ENCODE measurements around the gene CFAP45. TPM values are rescaled to one million over a fixed set of nuclear protein-coding genes. Genes with fewer than 3 reads are reported as not detected.

CFAP45 gene
- total RNA-seq, 1 experiment from 2014 or later, result not detected

DNA sequence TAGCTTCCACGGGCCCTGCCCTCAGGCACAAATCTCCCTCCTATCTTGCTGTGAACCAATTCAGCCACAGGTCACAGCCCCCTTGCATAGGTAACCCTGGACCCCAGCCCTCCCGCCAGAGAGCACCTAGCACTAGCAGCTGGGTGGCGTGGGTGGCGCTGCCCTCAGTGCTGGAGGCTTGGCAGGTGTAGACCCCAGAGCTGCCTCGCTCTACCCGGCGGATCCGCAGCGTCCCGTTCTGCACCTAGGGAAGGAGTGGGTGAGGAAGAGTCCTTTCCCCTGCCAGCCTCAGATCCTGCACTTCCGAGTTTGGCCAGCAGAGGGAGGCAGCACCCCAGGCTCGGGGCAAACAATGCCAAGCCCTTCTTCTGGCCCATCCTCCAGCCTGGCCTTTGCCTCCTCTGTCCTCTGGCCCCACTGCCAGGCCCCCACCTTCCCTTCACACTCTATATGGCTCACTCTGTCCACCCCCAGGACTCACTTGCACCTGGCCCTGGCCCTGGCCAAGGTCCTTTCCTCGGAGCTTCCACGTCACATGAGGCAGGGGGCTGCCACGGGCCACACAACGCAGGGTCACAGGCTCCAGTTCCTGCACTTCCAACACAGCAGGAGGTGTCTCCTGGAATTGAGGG, 36.4 kb upstream of the CFAP45 start:
- DNase-seq (ENCODE audit: low spot score), result peak; percentile 88

DNA sequence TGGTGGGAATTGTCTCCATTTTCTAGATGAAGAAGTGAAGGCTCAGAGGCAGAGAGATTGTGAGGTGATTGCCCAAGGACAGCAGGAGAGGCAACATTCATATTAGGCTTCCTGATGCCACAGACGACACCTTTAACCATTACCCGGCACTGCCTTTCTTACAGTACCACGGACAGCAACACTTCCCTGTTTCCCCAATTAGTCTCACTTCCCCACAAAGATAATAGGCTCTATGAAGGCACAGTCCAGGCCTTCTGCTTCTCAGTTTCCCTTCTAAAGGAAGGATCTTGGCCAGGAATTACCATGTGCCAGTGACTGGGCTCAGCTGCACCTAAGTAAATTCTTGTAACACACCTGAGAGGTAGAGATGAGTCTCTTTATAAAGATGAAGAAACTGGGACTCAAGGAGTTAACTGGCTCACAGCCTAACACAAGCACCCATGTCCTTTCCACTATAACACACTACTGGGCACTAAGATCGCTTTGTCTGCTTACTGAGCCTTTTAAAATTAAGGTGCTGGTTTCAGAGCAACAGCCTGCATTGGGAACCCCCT, 35.8 kb upstream of the CFAP45 start:
- peak; percentile 23 for DNase-seq (ENCODE audit: low spot score)

DNA sequence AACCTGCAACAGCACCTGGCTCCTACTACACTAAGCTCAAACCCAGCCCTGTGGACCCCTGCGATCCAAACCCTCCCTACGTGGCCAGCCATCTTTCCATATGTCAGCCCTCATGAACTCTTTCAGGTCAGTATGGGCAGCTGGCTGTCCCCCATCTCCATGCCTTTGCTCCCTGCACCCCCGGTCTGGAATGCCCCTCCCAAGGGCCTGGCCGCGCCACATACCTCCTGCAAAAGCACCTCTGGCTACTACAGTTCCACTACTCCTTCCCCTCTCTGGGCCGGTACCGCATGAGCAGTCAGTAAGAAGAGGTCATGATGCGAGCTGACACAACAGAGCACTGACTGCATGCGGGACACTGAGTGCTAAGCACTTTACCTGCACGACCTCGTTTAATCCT, 35.3 kb upstream of the CFAP45 start:
- DNase-seq (ENCODE audit: low spot score), result no peak

DNA sequence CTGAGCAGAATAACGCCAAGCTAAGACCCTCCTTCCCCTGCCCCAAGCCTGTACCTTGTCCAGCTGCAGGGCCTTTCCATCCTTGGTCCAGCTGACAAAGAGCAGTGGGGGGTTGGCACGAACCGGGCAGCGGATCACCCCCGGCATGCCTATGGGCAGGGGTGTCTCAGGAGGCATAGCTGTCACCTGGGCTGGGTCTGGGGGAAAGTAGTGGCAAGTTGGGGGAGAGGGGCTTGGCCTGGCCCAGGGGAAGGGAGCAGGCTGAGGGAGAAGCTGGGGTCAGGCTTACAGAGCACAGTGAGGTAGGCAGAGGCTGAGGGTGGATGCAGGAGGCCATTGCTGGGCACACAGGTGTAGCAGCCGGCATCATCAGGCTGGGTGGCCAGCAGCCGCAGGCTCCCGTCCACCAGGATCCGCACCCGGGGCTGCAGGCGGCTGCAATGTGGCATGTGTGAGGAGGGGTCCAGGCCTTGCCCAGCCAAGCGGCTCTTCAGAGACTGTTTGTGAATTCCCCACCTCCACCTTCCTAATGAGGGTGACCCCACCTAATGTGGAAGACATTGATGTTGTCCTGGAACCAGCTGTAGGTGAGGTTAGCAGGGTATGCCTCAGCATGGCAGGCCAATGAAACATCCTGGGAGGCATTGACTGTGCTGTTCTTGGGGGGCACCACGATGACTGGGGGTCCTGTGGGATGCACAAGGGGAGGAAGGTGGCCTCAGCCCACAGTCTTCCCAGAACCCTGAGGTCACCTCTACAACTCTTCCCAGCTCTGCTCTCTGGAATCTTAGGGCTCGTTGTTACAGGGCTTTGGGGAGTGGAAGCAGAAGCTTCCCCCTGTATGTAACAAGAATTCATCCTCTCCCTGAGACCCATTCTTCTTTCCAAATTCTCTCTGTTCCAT, 34.4 kb upstream of the CFAP45 start:
- DNase-seq (ENCODE audit: low spot score), result no peak

DNA sequence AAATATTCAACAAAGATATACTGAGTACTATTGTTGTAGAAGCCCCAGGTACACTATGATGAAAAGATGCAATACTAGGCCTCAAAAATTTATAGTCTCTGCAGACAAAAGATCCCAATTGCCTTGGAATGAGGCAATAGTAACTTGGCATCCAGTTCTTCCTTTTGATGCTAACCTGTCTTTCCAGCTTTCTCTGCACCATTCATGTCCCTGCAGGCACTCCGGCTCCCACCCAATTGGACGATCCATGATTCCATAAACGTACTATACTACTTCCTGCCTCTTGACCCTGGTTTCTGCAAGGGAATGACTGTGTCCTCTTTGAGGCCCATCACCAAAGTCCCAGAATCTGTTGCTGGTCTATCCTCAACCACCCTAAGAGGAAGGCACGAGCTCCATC, 33.4 kb upstream of the CFAP45 start:
- DNase-seq (ENCODE audit: low spot score), result no peak

DNA sequence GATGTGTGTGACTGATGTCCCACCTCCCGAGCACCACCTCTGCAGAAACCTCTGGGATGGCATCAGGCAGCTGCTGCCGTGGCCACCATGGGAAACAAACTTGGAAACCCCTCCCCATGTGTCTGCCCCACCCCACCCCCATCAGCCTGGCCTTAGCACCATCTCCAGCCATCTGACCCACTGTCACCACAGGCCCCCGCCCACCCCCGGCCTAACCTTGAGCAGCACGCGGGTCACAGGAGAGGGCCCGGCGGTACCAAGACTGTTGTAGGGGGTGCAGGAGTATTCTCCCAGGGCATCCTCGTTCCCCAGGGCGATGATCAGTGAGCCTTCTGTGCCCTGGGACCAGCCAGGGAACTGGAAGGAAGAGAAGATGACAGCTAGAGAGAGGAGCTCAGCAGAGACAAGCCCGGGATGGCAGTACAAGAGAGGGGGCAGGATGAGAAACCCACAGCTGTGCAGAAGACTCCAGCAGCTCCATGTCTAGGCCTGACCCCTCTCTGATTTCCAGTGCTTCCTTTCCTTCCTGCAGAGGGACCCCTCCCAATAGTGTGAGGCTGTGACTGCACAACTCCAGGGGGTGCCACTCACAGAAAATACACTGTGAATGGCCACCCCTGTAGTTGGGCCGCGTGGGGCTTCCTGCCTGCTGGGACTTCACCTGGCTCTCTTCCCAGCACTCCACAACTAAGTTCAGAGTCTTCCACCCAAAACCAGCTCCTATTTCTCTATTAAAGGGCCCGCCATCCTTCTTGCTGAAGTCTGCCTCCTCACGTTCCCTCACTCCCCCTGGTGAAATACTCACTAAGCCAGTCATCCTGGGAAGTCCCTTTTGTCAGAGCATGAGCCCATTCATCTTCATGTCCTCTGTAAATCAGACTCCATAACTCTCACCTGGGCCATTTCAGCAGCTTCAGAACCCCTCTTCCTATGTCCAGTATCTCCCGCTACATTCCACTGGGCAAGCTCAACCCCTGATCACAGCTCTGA, 32.6 kb upstream of the CFAP45 start:
- DNase-seq (ENCODE audit: low spot score), result no peak

DNA sequence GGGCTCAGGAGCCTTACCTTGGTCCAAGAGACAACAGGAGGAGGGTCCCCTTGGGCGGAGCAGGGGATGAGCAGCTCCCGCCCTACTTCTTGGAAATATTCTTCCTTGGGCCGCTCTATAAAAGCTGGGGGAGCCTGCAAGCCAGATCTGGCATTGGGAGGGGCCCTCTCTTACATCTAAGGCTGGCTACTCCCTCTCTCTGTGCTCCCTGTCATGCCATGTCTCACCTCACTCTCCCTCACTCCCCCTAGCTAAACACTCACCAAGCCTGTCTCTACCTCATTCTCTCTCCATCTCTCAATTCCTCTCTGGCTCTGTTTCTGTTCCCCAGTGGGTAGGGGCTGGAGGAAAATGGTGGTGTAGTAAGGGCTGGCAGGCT, 31.8 kb upstream of the CFAP45 start:
- no peak for DNase-seq (ENCODE audit: low spot score)

DNA sequence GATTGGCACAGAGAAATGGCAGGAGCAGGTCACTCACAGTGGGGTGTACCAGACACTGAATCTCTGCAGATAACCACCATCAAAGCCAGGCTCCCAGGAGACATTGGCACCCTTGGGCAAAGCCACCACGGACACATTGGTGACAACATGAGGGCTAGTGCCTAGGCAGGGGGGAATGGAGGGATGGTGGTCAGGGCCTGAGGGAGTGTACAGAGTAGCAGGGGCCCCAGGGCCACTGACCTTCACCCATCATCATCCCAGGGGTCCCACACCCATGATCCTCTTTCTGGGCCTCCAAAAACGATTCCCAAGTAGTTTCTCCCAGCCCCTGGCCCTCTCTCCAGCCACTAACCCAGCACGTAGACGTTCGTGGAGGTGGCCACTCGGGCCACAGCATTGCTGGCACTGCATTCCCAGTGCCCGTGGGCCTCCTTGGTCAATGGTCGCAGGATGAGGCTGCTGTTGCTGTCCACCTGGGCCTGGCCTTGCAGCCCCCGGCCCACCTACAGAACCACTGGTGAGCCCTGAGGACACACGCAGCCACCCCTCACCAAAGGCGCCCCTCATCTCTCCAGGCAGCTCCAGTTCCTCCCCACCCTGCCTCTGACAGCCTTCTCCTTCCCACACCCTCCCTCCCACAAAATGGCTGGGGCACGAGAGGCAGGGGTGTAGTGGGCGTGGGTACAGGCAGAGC, 31.3 kb upstream of the CFAP45 start:
- DNase-seq (ENCODE audit: low spot score), result no peak

DNA sequence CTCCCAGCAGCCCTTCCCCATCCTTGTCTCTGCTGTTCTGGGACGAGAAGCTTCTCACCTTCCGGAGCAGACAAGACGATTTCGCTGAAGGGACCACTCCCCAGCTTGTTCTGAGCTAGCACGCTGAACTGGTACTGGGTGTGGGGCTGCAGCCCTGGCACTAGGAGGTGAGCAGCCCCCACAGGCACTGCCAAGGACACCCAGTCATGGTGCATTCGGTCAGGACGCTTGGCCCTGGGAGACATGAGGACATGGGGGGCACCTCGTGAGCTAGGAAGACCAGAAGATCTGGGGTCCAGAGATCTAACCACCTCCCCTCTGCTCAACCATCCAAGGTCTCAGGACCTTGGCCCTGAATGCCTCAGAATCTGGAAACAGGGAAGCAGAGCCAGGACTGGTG, 30.7 kb upstream of the CFAP45 start:
- no peak for DNase-seq (ENCODE audit: low spot score)

DNA sequence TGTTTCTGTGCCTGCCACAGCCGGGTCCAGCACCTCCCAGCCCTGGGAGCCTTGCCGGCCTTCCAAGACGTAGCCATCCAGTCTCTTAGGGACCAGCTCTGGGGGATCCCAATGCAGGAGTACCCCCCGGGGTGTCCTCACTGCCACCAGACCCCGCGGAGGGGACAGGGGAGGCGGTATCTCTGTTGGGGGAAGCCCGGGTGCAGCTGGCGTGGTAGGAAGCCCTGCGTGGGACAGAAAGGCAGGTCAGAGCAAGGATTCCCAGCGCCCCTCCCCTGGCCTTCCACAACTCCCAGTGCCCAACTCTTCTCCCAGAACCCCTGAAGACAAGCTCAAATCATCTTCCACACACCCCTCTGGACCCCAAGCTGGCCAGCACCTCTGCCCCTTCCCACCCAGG, 30.3 kb upstream of the CFAP45 start:
- DNase-seq (ENCODE audit: low spot score), result no peak

DNA sequence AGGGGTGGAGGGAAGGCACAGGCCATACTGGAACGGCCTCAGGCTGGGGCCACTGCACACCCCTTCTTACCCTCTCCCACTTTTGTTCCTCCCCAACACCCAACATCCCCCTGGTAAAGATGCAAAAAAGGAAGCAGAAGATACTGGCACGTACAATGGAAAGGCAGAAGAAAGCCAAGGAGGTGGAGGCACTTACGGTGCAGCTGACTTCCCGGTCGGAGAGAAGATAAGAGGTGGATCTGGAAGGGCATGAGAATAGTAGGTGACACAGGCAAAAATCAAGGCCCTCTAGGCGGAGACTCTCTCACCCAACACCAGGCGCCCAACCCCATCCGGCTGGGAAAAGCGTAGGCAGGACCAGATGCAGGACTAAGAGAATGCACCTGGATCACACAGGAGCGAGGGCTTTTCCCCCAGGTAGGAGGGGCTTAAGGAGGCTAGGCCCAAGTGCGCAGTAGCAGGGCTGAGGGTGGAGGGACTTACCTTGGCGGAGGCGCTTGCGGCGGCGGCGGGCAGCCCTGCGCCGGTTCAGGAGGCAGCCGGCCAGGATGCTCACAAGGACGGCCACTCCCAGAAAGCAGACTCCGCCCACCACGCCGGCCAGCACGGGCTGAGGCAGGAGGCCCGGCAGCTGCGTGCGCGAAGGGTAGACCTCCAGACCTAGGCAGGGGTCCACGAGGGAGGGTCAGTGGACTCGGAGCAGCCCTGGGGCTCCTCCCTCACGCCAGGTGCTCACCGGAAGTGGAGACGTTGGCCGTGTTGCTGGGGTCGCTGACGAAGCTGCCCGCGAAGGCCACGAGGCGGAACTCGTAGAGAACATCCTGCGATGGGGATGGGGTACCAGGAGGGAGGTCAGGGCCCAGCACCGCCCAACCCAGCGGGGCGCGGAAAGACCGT, 29.4 kb upstream of the CFAP45 start:
- no peak for DNase-seq (ENCODE audit: low spot score)

DNA sequence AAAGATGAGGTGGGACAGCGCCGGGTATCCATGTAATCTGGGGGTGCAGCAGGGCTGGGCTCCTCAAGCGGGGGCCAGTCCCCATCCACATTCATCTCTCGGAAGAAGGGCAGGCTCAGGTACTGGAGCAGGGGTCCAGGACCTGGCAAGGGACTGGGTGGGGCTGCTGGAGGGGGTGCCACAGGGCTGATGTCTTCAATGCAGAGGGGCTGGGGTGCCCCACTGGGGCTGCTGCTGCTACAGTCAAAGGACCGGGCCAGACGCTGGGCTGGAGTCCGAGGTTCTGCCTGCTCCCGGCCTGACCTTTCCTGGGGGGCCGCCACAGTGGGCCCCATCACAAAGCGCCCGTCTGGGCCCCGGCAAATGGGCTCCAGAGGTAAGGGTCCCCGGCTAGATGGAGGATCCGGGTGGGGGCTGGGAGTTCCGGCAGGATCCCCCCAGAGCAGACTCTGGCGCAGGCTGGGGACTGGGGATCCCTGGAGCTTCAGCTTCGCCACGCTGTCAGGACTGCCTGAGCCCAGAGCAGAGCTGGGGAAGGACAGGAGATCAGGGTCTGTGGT, 28.6 kb upstream of the CFAP45 start:
- DNase-seq (ENCODE audit: low spot score), result no peak

DNA sequence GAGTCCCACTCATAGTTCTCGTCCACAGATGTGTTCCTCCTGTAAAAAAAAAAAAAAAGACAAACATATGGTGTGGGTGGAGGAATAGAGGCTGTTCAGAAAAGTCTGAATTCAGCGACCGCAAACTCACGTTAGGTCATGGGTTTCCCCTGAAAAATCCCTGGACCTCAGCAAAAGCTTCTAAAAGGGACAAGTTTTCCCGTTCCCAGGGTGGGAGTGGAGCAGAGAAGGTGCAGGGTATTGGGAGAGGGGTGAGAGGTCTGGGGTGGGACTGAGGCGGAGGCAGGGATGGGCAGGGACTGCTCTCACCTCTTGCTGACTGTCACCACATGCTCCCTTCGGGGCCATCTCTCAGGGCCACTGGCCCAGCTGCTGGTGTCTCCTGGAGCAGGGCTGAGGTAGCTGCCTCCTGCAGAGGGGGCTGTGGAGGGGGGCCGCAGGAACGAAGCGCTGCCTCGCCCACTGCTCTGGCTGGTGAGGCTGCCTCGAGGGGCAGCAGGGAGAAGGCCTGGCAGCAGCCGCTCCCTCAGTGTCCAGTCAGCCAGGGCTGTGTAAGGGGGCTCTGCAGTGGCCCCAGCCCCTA, 28.0 kb upstream of the CFAP45 start:
- no peak for DNase-seq (ENCODE audit: low spot score)

DNA sequence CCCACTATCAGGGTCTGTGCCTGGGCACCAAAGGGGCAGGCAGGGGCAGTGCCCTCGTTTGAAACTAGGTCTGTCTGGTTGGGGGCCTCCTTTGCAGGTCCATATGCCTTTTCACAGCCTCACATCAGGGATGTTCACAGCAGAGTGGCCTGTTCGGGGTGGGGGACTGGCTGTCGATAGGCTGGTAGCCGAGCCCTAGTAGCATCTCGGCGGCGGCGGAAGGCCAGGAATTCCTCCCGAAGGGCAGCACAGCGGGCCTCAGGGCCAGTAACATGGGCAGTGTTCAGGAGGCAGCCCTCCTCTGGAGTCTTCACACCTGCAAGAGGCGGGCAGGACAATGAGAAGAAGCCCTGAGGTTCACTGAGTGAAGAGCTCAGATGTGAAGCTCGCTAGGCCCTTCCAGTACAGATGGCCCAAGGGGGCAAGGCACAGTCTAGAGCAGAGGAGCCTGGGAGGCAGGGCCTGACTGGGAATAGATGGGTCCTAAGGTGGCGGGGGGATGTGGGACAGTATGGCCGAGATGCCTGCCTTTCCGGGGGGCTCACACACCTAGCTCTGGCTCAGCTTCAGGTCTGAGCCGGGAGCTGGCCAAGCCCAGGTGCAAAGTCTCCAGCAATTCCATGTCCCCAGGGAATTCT, 27.4 kb upstream of the CFAP45 start:
- DNase-seq (ENCODE audit: low spot score), result no peak

DNA sequence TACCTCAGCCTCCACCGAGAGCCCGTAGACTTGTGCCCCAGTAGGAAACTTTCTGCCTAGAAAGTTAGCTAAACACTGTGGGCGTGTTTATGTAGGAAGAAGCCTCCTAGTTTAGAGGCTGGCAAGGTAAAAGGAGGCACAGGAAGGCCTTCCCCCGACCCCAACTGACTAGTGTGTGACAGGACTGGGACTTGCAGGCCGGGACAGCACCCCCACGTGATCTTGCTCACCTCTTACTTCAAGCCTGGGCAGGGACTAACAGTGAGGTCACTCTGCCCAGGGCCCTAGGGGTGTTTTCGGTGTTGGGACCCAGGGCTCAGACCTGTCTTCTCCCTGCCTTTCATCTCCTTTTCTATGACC, 25.7 kb upstream of the CFAP45 start:
- no peak for DNase-seq (ENCODE audit: low spot score)

DNA sequence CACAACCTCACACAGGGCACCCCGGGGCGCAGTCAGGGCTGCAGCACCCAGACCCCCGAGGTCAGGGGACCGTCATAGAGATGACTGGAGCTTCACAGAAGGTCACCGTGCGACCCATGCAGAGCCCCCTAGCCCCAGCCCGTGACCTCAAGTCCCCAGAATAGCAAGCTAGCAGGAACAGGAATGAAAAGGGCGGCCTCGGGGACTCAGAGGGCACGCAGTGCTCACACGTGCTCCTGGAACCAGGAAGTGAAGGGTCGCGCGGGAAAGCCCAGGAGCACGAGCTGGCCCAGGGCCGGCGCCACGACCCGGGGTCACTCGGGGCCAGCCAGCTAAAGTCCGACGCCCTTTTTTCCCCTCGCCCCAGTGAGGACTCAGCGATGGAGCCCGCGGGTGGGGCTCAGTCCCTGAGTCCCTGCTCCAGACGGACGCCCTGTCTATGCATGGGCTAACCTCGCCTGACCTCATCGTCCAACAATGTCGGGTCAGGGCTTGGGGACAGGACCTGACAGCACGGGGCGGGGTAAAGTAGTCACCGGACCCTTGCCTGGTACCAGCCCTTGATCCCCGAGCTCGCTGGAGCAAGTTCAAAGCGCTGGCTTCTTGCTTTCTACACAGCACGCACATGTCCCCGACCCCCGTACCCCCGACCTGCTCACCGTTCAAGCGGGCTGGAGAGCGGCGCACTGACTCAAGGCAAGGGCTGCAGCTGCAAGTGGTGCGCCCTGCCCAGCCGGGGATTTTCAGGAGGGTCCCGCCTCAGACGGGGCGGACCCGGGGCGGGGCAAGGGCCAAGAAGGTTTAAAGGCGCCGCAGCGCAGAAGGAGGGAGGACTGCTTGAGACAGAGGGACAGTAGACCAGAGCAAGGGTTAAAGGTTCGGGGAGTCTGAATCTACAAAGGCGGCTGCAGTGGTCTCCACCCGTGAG, 25.1 kb upstream of the CFAP45 start, which contains the start of gene TAGLN2:
TSS of gene TAGLN2 (minus strand) at position 717 of the 928 bp plus-strand sequence. CDS start 4,998 bp downstream, outside the sequence.
- peak; percentile 95 for DNase-seq (ENCODE audit: low spot score)

DNA sequence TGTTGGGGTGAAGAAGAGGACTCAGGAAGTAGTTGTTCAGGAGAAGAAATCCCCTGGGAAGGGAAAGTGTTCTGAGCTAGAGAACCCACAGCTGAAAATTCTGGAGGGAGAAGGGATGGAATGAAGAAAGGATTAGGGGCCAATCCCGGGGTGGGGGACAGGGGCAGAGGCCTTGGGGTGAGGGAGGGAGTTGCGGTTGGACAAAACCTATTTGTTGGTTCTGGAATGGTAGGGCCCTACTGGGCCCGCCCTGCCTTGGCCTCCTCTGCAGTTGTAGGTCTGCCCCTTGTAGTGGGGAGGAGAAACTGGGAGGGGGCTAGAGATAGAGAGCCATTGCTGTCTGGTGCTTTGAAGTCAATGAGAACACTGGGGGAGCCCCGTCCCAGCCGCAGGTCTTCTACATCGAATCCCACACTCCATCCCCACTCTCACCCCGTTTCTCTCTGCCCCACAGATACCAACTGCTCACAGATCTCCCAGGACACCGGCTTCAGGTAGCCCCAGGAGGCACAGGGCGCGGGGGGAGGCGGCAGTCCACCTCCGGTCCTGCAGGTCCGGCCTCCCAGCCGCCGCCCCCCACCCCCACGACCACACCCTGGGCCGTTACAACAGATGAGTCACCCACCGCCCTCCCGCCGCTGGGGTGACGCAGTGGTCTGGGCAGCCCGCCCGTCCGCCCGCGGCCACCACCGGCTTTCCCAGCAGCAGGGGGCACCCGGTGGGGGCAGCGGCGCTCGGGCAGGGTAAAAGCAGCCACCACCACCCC, 24.2 kb upstream of the CFAP45 start:
- DNase-seq (ENCODE audit: low spot score), result peak; percentile 77
